Lower lobe of right lung (tissue), 2 donors: ENCODE data around the gene IRF7. TPM values are rescaled to one million over a fixed set of nuclear protein-coding genes. Genes with fewer than 3 reads are reported as not detected.

Experiments
- ATAC-seq, 2 donors: fragments of 200-7000 bp; cut with Tn5 transposase; one replicate each; pipeline ENCODE4 v1.9.1; 2020 to 2022; ENCODE audit warnings: mild to moderate bottlenecking in 2 of 2, moderate library complexity in 2 of 2
- DNase-seq: peaks from one replicate; pipeline ENCODE4 v3.0.0-alpha.2; 2020
- H3K27ac ChIP-seq: fragments of 200-600 bp; one replicate; pipeline ENCODE4 v1.8.0; 2022
- H3K27me3 ChIP-seq: fragments of 200-600 bp; one replicate; pipeline ENCODE4 v1.8.0; 2022; ENCODE audit warnings: low read depth
- H3K36me3 ChIP-seq: fragments of 200-600 bp; one replicate; pipeline ENCODE4 v1.8.0; 2022; ENCODE audit warnings: mild to moderate bottlenecking
- H3K4me1 ChIP-seq: fragments of 200-600 bp; one replicate; pipeline ENCODE4 v1.8.0; 2022
- H3K4me3 ChIP-seq: fragments of 200-600 bp; one replicate; pipeline ENCODE4 v1.8.0; 2022; ENCODE audit warnings: mild to moderate bottlenecking
- H3K9me3 ChIP-seq: fragments of 200-600 bp; one replicate; pipeline ENCODE4 v1.8.0; 2022
- CTCF ChIP-seq: fragments of 200-600 bp; IDR thresholded peaks from one replicate; pipeline ENCODE4 v1.8.0; 2022; ENCODE audit warnings: antibody characterized with exemption, mild to moderate bottlenecking
- intact Hi-C: fragments of 100-400 bp; cut with DNase I; formaldehyde crosslinking; loops from one replicate; pipeline ENCODE4 v1.11.0; 2022
- total RNA-seq: library from RNA; stranded (reverse); fragmentation: NEBNext Ultra II Directional; extraction: Animal tissue kit (Norgen Biotek cat#: 25700); gene quantifications from one replicate; pipeline ENCODE4 v1.2.1, GENCODE V29; 2021
- donor health status: DM: no; HTN: yes; CAD: no; lungs with severe emphysema.

Gene IRF7
- total RNA-seq, 1 donor from 2014 or later, result 84.8 TPM

- H3K4me1 ChIP-seq, result peaks cover 2% of the 10 kb centered on the region
- intact Hi-C loops, result no loop called here
- ATAC-seq (no peak), DNase-seq (no peak)
- peaks cover 27% of the 10 kb centered on the region for H3K36me3 ChIP-seq
- H3K27ac ChIP-seq, result no peak overlapping the region
- H3K27me3 ChIP-seq, result peaks cover 2% of the 10 kb centered on the region
- TF ChIP-seq CTCF, result no peak
- H3K4me3 ChIP-seq, result no peak overlapping the region
- H3K9me3 ChIP-seq, result no peaks in the 10 kb centered on the region
Measured at GRCh38 chr11:643849-644738, 28.3 kb upstream of the IRF7 start.

GRCh38 chr11:643366-643765 is 27.6 kb upstream of the IRF7 start:
- DNase-seq (no peak), ATAC-seq (no peak)
- Histone ChIP-seq H3K4me3 (no peak overlapping the region), H3K27me3 (peaks cover 9% of the 10 kb centered on the region), H3K4me1 (peaks cover 5% of the 10 kb centered on the region), H3K27ac (no peak overlapping the region), H3K9me3 (no peaks in the 10 kb centered on the region), H3K36me3 (peaks cover 27% of the 10 kb centered on the region)
- no peak for TF ChIP-seq CTCF
- intact Hi-C loops, result no loop called here

- peaks cover 12% of the 10 kb centered on the region for H3K4me1 ChIP-seq
Measured at GRCh38 chr11:641806-642370, 26.1 kb upstream of the IRF7 start.

GRCh38 chr11:640021-640706 is 24.4 kb upstream of the IRF7 start:
- Histone ChIP-seq H3K4me1 (peaks cover 16% of the 10 kb centered on the region), H3K27me3 (peaks cover 32% of the 10 kb centered on the region), H3K9me3 (no peaks in the 10 kb centered on the region), H3K4me3 (no peak overlapping the region), H3K27ac (no peak overlapping the region), H3K36me3 (peaks cover 22% of the 10 kb centered on the region)
- ATAC-seq (no peak), DNase-seq (no peak)
- intact Hi-C loops, result no loop called here
- no peak for TF ChIP-seq CTCF

More at GRCh38 chr11:641806-642370, 26.1 kb upstream of the IRF7 start:
- H3K27me3 ChIP-seq, result peaks cover 22% of the 10 kb centered on the region
- TF ChIP-seq CTCF, result no peak
- ATAC-seq (no peak), DNase-seq (no peak)
- no peak overlapping the region for H3K4me3 ChIP-seq
- no peak overlapping the region for H3K27ac ChIP-seq
- intact Hi-C loops, result no loop called here
- no peaks in the 10 kb centered on the region for H3K9me3 ChIP-seq
- peaks cover 27% of the 10 kb centered on the region for H3K36me3 ChIP-seq

GRCh38 chr11:639332-639955 is 23.7 kb upstream of the IRF7 start:
- Histone ChIP-seq H3K9me3 (no peaks in the 10 kb centered on the region), H3K4me1 (peaks cover 16% of the 10 kb centered on the region), H3K36me3 (peaks cover 21% of the 10 kb centered on the region), H3K4me3 (no peak overlapping the region), H3K27ac (no peak overlapping the region), H3K27me3 (peaks cover 32% of the 10 kb centered on the region)
- ATAC-seq, result no peak
- TF ChIP-seq CTCF, result no peak
- intact Hi-C loops, result no loop called here
- no peak for DNase-seq
